Kidney epithelial cell (primary cell): ENCODE measurements around the gene PTPDC1. TPM values are rescaled to one million over a fixed set of nuclear protein-coding genes. Genes with fewer than 3 reads are reported as not detected.

Experiments
- DNase-seq: peaks from one replicate; pipeline ENCODE4 v3.0.0-alpha.2; 2010; ENCODE audit warnings: low read depth
- H3K27me3 ChIP-seq: 2 replicates; pipeline ENCODE4 v1.6.0; 2011; ENCODE audit warnings: low read length; ENCODE audit not compliant: control insufficient read depth, insufficient read depth
- H3K36me3 ChIP-seq: 2 replicates; pipeline ENCODE4 v1.5.1; 2011; ENCODE audit warnings: low read length; ENCODE audit not compliant: control insufficient read depth, insufficient read depth
- H3K4me3 ChIP-seq: 2 replicates; pipeline ENCODE4 v1.5.1; 2011; ENCODE audit warnings: low read depth, mild to moderate bottlenecking, control low read depth, low read length
- total RNA-seq: library from RNA; depleted of rRNA; stranded (reverse); fragments of >200 nt; gene quantifications from 2 replicates; pipeline ENCODE4 v1.2.3, GENCODE V29; 2015
- TF ChIP-seq, protein P1 (sequence below): IDR thresholded peaks from 2 replicates; pipeline ENCODE4 v1.5.1; 2011; ENCODE audit warnings: mild to moderate bottlenecking, moderate library complexity, low read length, control low read depth, inconsistent platforms; ENCODE audit not compliant: insufficient read depth, poor library complexity, severe bottlenecking

PTPDC1 gene
- total RNA-seq, 1 donor from 2014 or later, result 8.9 TPM

DNA sequence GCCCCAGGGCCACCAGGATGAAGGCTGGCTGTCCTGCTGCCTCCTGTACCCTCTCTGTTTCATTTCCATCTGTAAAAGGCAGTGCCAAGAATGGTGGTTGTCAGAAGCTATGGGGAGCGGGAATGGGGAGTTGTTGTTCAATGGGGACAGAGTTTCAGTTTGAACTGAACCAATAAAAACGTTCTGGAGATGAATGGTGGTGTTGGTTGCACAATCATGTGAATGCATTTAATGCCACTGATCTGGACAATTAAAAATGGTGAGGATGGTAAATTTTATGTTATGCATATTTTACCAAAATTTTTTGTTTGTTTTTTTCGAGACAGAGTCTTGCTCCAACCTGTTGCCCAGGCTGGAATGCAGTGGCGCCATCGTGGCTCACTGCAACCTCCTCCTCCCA is 58.1 kb downstream of the PTPDC1 start:
- Histone ChIP-seq H3K4me3 (no peak overlapping the region), H3K27me3 (no peaks in the 10 kb centered on the region), H3K36me3 (no peaks in the 10 kb centered on the region)
- no peak for DNase-seq
- TF ChIP-seq, protein P1, sequence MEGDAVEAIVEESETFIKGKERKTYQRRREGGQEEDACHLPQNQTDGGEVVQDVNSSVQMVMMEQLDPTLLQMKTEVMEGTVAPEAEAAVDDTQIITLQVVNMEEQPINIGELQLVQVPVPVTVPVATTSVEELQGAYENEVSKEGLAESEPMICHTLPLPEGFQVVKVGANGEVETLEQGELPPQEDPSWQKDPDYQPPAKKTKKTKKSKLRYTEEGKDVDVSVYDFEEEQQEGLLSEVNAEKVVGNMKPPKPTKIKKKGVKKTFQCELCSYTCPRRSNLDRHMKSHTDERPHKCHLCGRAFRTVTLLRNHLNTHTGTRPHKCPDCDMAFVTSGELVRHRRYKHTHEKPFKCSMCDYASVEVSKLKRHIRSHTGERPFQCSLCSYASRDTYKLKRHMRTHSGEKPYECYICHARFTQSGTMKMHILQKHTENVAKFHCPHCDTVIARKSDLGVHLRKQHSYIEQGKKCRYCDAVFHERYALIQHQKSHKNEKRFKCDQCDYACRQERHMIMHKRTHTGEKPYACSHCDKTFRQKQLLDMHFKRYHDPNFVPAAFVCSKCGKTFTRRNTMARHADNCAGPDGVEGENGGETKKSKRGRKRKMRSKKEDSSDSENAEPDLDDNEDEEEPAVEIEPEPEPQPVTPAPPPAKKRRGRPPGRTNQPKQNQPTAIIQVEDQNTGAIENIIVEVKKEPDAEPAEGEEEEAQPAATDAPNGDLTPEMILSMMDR, result no peak

DNA sequence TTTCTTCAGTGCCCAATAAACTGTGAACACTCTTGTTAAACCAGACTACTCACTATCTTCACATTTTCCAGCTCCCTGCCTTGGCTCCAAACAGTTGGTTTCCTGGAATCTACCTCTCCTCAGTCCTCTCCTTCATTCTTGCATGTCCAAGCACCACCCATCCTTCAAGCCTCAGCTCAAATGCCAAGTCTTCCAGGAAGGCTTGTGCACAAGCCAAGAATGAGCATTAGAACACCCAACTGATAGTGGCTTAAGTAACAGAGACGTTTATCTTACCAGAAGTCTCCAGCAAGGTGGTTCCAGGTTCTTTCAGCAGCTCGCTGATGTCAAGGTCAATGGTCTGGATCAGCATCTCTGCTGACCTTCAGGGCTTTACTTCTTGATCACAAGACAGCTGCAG is 60.1 kb downstream of the PTPDC1 start:
- no peak for DNase-seq
- no peaks in the 10 kb centered on the region for H3K27me3 ChIP-seq
- H3K4me3 ChIP-seq, result no peak overlapping the region
- TF ChIP-seq, protein P1, result no peak
- H3K36me3 ChIP-seq, result no peaks in the 10 kb centered on the region

DNA sequence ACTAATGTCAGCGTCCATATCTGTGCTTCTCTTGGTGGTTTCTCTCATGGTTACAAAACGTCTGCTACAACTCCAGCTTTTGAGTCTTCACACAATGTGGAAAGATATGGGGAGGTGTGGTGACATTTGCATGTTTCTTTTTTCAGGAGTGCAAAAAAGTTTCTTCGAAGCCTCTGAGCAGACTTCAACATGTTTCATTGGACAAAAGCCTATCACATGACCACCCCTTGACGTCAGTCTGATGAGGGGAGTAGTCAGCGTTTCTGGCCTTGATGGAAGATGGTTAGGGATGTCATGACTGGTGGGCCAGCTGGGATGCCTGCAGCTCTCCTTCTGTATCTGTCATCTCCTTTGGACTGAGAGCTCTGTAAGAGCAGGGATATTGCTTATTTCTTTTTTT is 61.4 kb downstream of the PTPDC1 start:
- Histone ChIP-seq H3K4me3 (no peak overlapping the region), H3K27me3 (no peaks in the 10 kb centered on the region), H3K36me3 (no peaks in the 10 kb centered on the region)
- DNase-seq, result no peak
- TF ChIP-seq, protein P1, result no peak

DNA sequence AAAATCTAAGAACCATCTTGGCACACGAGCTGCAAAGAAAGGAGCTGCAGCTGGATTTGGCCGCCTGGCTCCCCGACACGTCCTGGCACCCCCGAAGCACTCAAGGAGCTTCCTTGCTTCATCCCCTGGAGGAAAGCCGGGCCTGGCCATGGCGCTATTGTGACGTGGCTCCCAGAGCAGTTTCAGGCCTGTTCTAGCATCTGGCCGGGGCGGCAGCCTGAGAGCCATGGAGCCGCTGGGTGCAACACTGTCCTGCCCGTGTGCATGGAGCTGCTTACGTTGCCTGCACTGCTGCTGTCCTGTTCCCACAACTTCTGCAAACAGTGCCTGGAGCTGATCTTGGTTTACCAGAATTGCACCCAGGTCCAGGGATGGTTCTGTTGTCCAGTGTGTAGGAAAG is 63.5 kb downstream of the PTPDC1 start:
- Histone ChIP-seq H3K4me3 (no peak overlapping the region), H3K27me3 (no peaks in the 10 kb centered on the region), H3K36me3 (no peaks in the 10 kb centered on the region)
- TF ChIP-seq, protein P1, result no peak
- no peak for DNase-seq

DNA sequence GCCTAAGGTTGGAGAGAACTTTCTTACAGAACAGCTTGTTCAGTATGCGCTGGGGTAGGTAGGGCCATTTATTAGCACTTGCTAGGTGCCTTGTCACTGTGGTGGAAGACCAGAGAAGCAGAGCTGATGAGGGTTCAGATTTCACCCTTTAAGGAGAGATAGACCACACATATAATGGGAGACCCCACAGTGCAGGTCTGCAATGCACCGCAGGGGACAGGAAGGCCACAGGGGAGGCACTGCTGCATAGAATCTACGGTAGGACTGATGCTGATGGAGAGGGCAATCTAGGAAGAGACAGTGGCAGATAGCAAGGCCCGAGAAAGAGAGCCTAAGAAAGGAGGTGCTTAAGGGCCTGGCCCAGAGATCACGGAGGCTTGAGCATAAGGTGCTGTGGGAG is 64.2 kb downstream of the PTPDC1 start:
- Histone ChIP-seq H3K36me3 (no peaks in the 10 kb centered on the region), H3K27me3 (no peaks in the 10 kb centered on the region), H3K4me3 (no peak overlapping the region)
- DNase-seq, result no peak
- TF ChIP-seq, protein P1, result no peak

DNA sequence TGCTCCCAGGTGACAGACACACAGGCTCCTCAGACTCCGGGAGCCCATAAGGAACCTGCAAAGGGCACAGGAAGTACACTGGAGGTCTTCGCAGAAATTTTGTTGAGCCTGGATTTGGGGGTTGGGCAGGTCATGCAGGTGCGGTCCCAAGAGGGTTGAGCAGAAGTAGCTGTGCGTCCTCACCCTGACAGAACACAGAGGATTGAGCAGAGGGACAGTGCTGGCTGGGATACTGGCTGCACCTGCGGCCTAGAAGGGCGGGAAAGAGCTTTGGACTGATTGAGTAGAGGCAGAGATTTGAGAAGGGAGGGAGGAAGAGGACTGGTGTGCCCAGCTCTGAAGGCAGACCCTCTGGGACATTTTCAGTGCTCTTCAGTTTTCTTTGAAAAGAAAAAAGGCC is 65.4 kb downstream of the PTPDC1 start:
- no peak for DNase-seq
- Histone ChIP-seq H3K36me3 (no peaks in the 10 kb centered on the region), H3K4me3 (no peak overlapping the region), H3K27me3 (no peaks in the 10 kb centered on the region)
- TF ChIP-seq, protein P1, result no peak
